SK-N-MC (cell line): ENCODE results near the gene DLGAP4.

Experiments
- EZH2 ChIP-seq: fragments of 200-600 bp; sonication (generic); IDR thresholded peaks from one replicate; pipeline ENCODE4 v1.6.1; 2017; ENCODE audit warnings: antibody characterized with exemption
- FOXP2 ChIP-seq: optimal IDR thresholded peaks from 2 replicates; pipeline ENCODE3; 2011; ENCODE audit warnings: mild to moderate bottlenecking, moderate library complexity; ENCODE audit not compliant: insufficient read depth; ENCODE audit errors: extremely low read length, control extremely low read depth
- POLR2AphosphoS5 ChIP-seq: IDR thresholded peaks from 2 replicates; pipeline ENCODE4 v1.6.1; 2012; ENCODE audit warnings: mild to moderate bottlenecking, low read depth, low read length, borderline replicate concordance

GRCh38 chr20:36267605-36268381, 38.3 kb upstream of the DLGAP4 start:
- TF ChIP-seq EZH2, result no peak
- no peak for TF ChIP-seq POLR2AphosphoS5
- no peak for TF ChIP-seq FOXP2
